Natural killer cell (primary cell): ENCODE data around the gene ARID3C. TPM values are rescaled to one million over a fixed set of nuclear protein-coding genes. Genes with fewer than 3 reads are reported as not detected.
A peak's percentile ranks its signal among the peaks of the same experiment; 100 is the strongest.

Experiments used
- ATAC-seq, 3 donors: fragments of 150-1000 bp in 2 of 3; fragments of 200-7000 bp in 1 of 3; cut with Tn5 transposase; 1 replicate in 1 of 3; 2 replicates in 2 of 3; pipeline ENCODE4 v1.10.0; 2021; ENCODE audit warnings: mild to moderate bottlenecking in 2 of 3, moderate library complexity in 2 of 3
- DNase-seq, 2 donors: peaks; one replicate each; pipeline versions ENCODE4 v3.0.0 to v3.0.0-alpha.2; 2013 to 2021; ENCODE audit warnings: mixed read lengths in 1 of 2
- H3K27ac ChIP-seq: one replicate; pipeline ENCODE4 v1.5.1; 2013; ENCODE audit warnings: mild to moderate bottlenecking, low read length
- H3K27me3 ChIP-seq: one replicate; pipeline ENCODE4 v1.6.1; 2013; ENCODE audit warnings: low read length; ENCODE audit not compliant: control insufficient read depth, insufficient read depth
- H3K36me3 ChIP-seq: one replicate; pipeline ENCODE4 v1.6.1; 2013; ENCODE audit warnings: low read length; ENCODE audit not compliant: control insufficient read depth, insufficient read depth
- H3K4me1 ChIP-seq: one replicate; pipeline ENCODE4 v1.6.1; 2013; ENCODE audit warnings: low read length; ENCODE audit not compliant: control insufficient read depth, insufficient read depth
- H3K4me3 ChIP-seq: one replicate; pipeline ENCODE4 v1.5.1; 2013; ENCODE audit warnings: low read length
- H3K9me3 ChIP-seq: one replicate; pipeline ENCODE4 v1.6.1; 2013; ENCODE audit warnings: low read length; ENCODE audit not compliant: control insufficient read depth, insufficient read depth
- H3K27ac Mint-ChIP-seq, 2 donors: one replicate each; pipeline ENCODE4 v1.8.0; 2022; ENCODE audit warnings: mild to moderate bottlenecking in 2 of 2, mixed read lengths in 2 of 2, moderate library complexity in 1 of 2
- H3K27me3 Mint-ChIP-seq, 2 donors: one replicate each; pipeline ENCODE4 v1.8.0; 2022; ENCODE audit warnings: low read depth in 2 of 2, mixed read lengths in 2 of 2
- H3K36me3 Mint-ChIP-seq: one replicate; pipeline ENCODE4 v1.8.0; 2022; ENCODE audit warnings: mixed read lengths
- H3K4me1 Mint-ChIP-seq, 2 donors: one replicate each; pipeline ENCODE4 v1.8.0; 2022; ENCODE audit warnings: mixed read lengths in 2 of 2
- H3K4me3 Mint-ChIP-seq: one replicate; pipeline ENCODE4 v1.8.0; 2022; ENCODE audit warnings: mild to moderate bottlenecking, moderate library complexity, mixed read lengths
- H3K9me3 Mint-ChIP-seq, 2 donors: one replicate each; pipeline ENCODE4 v1.8.0; 2022; ENCODE audit warnings: mixed read lengths in 2 of 2
- WGBS: methylation state at CpG from one replicate; pipeline ENCODE4 v1.1.7; 2013; ENCODE audit warnings: missing lambda C conversion rate; ENCODE audit not compliant: insufficient coverage; 5-methylcytosine and 5-hydroxymethylcytosine counted together
- intact Hi-C: fragments of 100-400 bp; cut with micrococcal nuclease; formaldehyde crosslinking; loops from one replicate; pipeline ENCODE4 v1.14.2; 2022
- total RNA-seq, 4 donors: library from RNA; stranded (reverse); fragments of 120-200 nt in 1 of 4; gene quantifications; one replicate each; pipeline versions ENCODE4 v1.2.3 to v1.2.4, GENCODE V29; 2013 to 2022
- TF ChIP-seq, protein P1 (sequence below): fragments of 200-600 bp; IDR thresholded peaks from one replicate; pipeline ENCODE4 v1.8.0; 2022; ENCODE audit warnings: antibody characterized with exemption

Gene ARID3C
- total RNA-seq, 3 donors from 2014 or later (not counting 1 experiment from before 2014, with no cell fraction given), result 0.24 to 0.77 TPM; not detected in 1

DNA sequence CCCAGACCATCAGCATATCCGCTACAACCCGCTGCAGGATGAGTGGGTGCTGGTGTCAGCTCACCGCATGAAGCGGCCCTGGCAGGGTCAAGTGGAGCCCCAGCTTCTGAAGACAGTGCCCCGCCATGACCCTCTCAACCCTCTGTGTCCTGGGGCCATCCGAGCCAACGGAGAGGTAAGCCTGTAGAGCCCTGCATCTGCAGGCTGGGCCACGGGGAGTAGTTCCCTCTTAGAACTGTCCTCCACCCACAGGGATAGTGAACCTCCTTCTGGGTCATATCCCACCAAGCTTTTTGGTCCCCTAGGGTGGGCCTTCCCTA, 18.2 kb upstream of the ARID3C start:
- Histone ChIP-seq H3K36me3 (peaks cover 25% of the 10 kb centered on the region), H3K4me1 (peaks cover 28% of the 10 kb centered on the region), H3K9me3 (no peaks in the 10 kb centered on the region), H3K27me3 (no peaks in the 10 kb centered on the region), H3K4me3 (peak overlapping the region; percentile 69), H3K27ac (peak overlapping the region; percentile 53)
- Mint-ChIP-seq H3K4me1 (peaks cover 23 to 32% of the 10 kb centered on the region in 2 donors), H3K36me3 (no peaks in the 10 kb centered on the region), H3K27ac (peak overlapping the region; percentile 77 to 89), H3K27me3 (no peaks in the 10 kb centered on the region), H3K4me3 (peak overlapping the region; percentile 89), H3K9me3 (no peaks in the 10 kb centered on the region)
- WGBS, result 0% methylated on average over 8 of the region's 8 CpGs
- ATAC-seq (no peak), DNase-seq (no peak)
- intact Hi-C loops, result loop anchor here (5.0 kb wide), 1 partner anchor 35 kb away; the partner anchor contains the start of gene RPP25L
- TF ChIP-seq, protein P1, sequence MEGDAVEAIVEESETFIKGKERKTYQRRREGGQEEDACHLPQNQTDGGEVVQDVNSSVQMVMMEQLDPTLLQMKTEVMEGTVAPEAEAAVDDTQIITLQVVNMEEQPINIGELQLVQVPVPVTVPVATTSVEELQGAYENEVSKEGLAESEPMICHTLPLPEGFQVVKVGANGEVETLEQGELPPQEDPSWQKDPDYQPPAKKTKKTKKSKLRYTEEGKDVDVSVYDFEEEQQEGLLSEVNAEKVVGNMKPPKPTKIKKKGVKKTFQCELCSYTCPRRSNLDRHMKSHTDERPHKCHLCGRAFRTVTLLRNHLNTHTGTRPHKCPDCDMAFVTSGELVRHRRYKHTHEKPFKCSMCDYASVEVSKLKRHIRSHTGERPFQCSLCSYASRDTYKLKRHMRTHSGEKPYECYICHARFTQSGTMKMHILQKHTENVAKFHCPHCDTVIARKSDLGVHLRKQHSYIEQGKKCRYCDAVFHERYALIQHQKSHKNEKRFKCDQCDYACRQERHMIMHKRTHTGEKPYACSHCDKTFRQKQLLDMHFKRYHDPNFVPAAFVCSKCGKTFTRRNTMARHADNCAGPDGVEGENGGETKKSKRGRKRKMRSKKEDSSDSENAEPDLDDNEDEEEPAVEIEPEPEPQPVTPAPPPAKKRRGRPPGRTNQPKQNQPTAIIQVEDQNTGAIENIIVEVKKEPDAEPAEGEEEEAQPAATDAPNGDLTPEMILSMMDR, result no peak

DNA sequence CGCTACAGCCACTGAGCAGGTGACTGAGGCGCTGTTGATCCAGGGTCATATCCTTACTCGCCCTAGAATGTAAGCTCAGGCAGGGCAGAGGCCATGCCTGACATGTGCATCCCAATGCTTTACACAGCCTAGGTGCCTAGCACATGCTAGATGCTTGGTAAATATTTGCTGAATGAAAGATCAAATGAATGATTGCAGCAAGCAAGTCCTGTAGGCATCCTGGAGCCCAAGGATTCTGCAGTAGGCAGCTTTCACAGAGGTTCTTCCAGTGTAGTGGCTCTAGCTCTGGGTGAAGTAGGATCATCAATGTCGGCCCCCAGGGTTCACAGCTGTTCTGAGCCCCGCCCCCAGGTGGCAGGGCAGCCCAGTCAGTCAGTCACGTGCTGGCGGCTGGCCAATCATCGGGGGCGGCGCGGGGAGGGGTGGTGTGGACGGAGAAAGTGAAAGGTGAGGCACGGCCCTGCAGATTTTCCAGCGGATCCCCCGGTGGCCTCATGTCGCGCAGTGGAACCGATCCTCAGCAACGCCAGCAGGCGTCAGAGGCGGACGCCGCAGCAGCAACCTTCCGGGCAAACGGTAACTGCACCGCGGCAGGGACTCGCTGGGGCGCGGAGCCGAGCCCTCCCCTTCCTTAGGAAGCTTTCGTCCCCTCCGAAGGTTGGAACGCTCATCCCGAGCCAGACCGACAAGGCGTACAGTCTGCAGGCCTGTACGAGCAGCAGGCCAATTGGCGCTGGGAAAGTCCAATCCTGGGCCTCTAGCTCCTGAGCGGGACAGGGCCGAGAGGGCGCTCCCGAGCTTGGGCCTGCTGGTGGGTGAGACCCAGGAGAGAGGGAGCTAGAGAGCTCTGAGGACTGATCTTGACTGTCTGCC, 17.6 kb upstream of the ARID3C start, which contains the start of gene GALT:
Gene GALT, plus strand, starts transcription at position 465 of the 873 bp plus-strand sequence. Its CDS starts 30 bp downstream, at position 495.
- no peaks in the 10 kb centered on the region for H3K9me3 ChIP-seq
- intact Hi-C loops, result loop anchor here (1.0 to 5.0 kb wide), 3 partner anchors 9 to 34 kb away; partner anchors contain the start of genes RPP25L and SIGMAR1
- peak within 1 kb of the TSS; percentile 53 for H3K27ac ChIP-seq
- peaks cover 22 to 26% of the 10 kb centered on the region in 2 donors for H3K4me1 Mint-ChIP-seq
- peak; percentile 95 to 96 for DNase-seq
- no peaks in the 10 kb centered on the region for H3K27me3 Mint-ChIP-seq
- TF ChIP-seq, protein P1, result peak; percentile 46
- no peaks in the 10 kb centered on the region for H3K9me3 Mint-ChIP-seq
- no peaks in the 10 kb centered on the region for H3K36me3 Mint-ChIP-seq
- H3K36me3 ChIP-seq, result peaks cover 25% of the 10 kb centered on the region
- no peaks in the 10 kb centered on the region for H3K27me3 ChIP-seq
- H3K4me3 Mint-ChIP-seq, result peak within 1 kb of the TSS; percentile 89
- peaks cover 24% of the 10 kb centered on the region for H3K4me1 ChIP-seq
- peak within 1 kb of the TSS; percentile 69 for H3K4me3 ChIP-seq
- H3K27ac Mint-ChIP-seq, result peak within 1 kb of the TSS; percentile 77 to 89
- peak; percentile 93 to 96 (median 94) for ATAC-seq
- 6% methylated on average over 43 of the region's 43 CpGs for WGBS

DNA sequence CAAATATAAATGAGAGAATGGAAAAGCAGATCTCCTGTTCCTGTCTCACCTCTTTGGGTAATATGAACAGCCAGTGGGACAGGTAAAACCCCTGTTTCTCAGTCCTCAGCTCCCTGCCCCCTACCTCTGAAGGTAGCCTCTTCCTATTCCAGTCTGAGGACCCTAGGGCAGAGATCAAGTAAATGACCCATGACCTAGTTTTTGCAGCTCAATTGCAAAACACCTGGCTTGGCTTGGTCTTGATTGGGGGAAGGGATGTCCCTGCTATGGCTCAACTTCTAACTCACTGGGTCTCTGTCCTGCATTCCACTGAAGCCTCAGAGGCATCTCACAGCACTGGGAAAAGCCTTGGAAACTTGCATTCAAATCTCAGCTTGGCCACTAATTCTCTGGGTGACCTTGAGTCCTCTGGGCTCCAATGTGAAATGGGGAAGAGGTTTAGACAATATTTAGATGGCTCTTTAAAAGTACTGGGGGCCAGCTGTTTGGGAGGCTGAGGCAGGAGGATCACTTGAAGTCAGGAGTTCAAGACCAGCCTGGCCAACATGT, 16.0 kb upstream of the ARID3C start:
- no peak overlapping the region for H3K27ac ChIP-seq
- Mint-ChIP-seq H3K9me3 (no peaks in the 10 kb centered on the region), H3K36me3 (no peaks in the 10 kb centered on the region), H3K4me1 (peaks cover 22 to 26% of the 10 kb centered on the region in 2 donors), H3K27me3 (no peaks in the 10 kb centered on the region), H3K4me3 (peak overlapping the region; percentile 28), H3K27ac (no peak overlapping the region)
- intact Hi-C loops, result loop anchor here (5.0 kb wide), 1 partner anchor 33 kb away; the partner anchor contains the start of gene RPP25L
- H3K4me3 ChIP-seq, result no peak overlapping the region
- peaks cover 24% of the 10 kb centered on the region for H3K4me1 ChIP-seq
- TF ChIP-seq, protein P1, result no peak
- DNase-seq (no peak), ATAC-seq (no peak)
- no peaks in the 10 kb centered on the region for H3K9me3 ChIP-seq
- H3K27me3 ChIP-seq, result no peaks in the 10 kb centered on the region
- H3K36me3 ChIP-seq, result peaks cover 18% of the 10 kb centered on the region
